Measurements from ENCODE around the gene PSMD12. TPM values are rescaled to one million over a fixed set of nuclear protein-coding genes. Genes with fewer than 3 reads are reported as not detected.
"Not testable (repeated sequence)": the region's sequence is repeated elsewhere in the genome, so short reads cannot be mapped to it uniquely, and the experiment has no call there.

Gene PSMD12
- total and polyA plus RNA-seq, 9 of the 15 experiments (the other 6 are each of a cell fraction or from before 2014, with no cell fraction given): 36.6 to 150 (median 65.5) TPM

DNA sequence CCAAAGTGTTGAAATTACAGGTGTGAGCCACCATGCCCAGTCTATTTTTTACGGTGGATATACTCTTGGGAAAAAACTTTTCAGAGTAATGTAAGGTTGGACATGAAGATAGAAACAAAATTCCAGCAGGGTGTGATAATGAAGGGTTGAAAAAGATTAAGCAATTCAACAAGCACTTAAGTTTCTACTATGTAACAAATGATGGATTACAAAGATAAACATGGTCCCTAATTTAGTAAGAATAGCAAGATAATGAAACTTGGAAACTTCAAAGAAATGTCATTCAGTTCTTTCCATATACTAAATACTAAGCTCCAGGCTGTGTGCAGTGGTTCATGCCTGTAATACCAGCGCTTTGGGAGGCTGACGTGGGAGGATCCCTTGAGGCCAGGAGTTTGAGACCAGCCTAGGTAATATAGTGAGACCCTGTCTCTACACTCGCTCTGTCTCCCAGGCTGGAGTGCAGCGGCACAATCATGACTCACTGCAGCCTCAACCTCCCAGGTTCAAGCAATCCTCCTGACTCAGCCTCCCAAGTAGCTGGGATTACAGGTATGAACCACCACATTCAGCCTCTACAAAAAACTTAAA, 31.0 kb downstream of the PSMD12 start:
- POLR2A ChIA-PET: interaction anchor here (0.6 to 1.3 kb wide), 4 partner anchors 18 to 62 kb away, joined by 3 to 5 read pairs (median 3); no protein-coding TSS in a partner anchor
- H4K20me1 ChIP-seq (replicated peaks; ENCODE audit: control insufficient read depth, insufficient read depth, low read length): no peaks in the 10 kb centered on the region
- TF ChIP-seq DDX20 (tag; IDR thresholded peaks at IDR 0.05; ENCODE audit: low read depth) (no peak), RBM34 (IDR thresholded peaks at IDR 0.05; ENCODE audit: borderline replicate concordance, insufficient read depth, low read length) (no peak), HMGN3 (IDR thresholded peaks at IDR 0.05; ENCODE audit: borderline replicate concordance, extremely low read depth, insufficient read length, low read depth, low read length) (no peak), TAF15 (IDR thresholded peaks at IDR 0.05; ENCODE audit: low read depth, low read length) (no peak), DPF2 (IDR thresholded peaks at IDR 0.05) (no peak), HOXB6 (CRISPR knock-in tag; IDR thresholded peaks at IDR 0.05; ENCODE audit: borderline replicate concordance) (no peak)
- TF ChIP-seq, protein P1, sequence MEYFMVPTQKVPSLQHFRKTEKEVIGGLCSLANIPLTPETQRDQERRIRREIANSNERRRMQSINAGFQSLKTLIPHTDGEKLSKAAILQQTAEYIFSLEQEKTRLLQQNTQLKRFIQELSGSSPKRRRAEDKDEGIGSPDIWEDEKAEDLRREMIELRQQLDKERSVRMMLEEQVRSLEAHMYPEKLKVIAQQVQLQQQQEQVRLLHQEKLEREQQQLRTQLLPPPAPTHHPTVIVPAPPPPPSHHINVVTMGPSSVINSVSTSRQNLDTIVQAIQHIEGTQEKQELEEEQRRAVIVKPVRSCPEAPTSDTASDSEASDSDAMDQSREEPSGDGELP (CRISPR knock-in tag; IDR thresholded peaks at IDR 0.05; ENCODE audit: borderline replicate concordance): no peak
- TF ChIP-seq, protein P2, sequence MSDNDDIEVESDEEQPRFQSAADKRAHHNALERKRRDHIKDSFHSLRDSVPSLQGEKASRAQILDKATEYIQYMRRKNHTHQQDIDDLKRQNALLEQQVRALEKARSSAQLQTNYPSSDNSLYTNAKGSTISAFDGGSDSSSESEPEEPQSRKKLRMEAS (CRISPR knock-in tag; IDR thresholded peaks at IDR 0.05): no peak
- TF ChIP-seq, protein P3, sequence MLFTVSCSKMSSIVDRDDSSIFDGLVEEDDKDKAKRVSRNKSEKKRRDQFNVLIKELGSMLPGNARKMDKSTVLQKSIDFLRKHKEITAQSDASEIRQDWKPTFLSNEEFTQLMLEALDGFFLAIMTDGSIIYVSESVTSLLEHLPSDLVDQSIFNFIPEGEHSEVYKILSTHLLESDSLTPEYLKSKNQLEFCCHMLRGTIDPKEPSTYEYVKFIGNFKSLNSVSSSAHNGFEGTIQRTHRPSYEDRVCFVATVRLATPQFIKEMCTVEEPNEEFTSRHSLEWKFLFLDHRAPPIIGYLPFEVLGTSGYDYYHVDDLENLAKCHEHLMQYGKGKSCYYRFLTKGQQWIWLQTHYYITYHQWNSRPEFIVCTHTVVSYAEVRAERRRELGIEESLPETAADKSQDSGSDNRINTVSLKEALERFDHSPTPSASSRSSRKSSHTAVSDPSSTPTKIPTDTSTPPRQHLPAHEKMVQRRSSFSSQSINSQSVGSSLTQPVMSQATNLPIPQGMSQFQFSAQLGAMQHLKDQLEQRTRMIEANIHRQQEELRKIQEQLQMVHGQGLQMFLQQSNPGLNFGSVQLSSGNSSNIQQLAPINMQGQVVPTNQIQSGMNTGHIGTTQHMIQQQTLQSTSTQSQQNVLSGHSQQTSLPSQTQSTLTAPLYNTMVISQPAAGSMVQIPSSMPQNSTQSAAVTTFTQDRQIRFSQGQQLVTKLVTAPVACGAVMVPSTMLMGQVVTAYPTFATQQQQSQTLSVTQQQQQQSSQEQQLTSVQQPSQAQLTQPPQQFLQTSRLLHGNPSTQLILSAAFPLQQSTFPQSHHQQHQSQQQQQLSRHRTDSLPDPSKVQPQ (CRISPR knock-in tag; IDR thresholded peaks at IDR 0.05; ENCODE audit: borderline replicate concordance): no peak
- H3K79me2 ChIP-seq (ENCODE audit: control insufficient read depth, insufficient read depth, low read length): no peaks in the 10 kb centered on the region
- no peaks in the 10 kb centered on the region for H3K9me1 ChIP-seq (ENCODE audit: control insufficient read depth, insufficient read depth, low read length)
- no peak overlapping the region for H3K9ac ChIP-seq (ENCODE audit: insufficient read depth in 1 of 2, low read depth in 2 of 2, low read length in 2 of 2)
- FAIRE-seq (no peak), ATAC-seq (no peak), DNase-seq (ENCODE audit: extremely low read depth in 1 of 4, low spot score in 3 of 4) (no peak)
- intact Hi-C loops (cut with micrococcal nuclease): no loop called here
- H2AFZ ChIP-seq (ENCODE audit: low read depth, low read length): no peak overlapping the region
- peaks cover 10% of the 10 kb centered on the region; the same call in 1 of the 3 replicates for H3K36me3 ChIP-seq (ENCODE audit: control insufficient read depth, insufficient read depth, low read length)
- 45% methylated on average over 5 of the region's 5 CpGs for WGBS (ENCODE audit: insufficient coverage, low coverage, missing lambda C conversion rate)
- CTCF ChIA-PET (ENCODE audit: low intra/inter-chr PET ratio): interaction anchor here (0.6 kb wide), 1 partner anchor 58 kb away, joined by 4 read pairs; no protein-coding TSS in a partner anchor
- H3K4me1 ChIP-seq (replicated peaks in 1 of 2; ENCODE audit: control insufficient read depth in 2 of 2, insufficient read depth in 2 of 2, low read length in 2 of 2): no peaks in the 10 kb centered on the region; a peak in 1 of 5 replicates
- H3K9me3 ChIP-seq (replicated peaks; ENCODE audit: control insufficient read depth, insufficient read depth, low read depth, low read length): no peaks in the 10 kb centered on the region; the same call in 1 of the 2 replicates
- no TSS peak for BruUV-seq (replicated peaks)
- H3K27me3 ChIP-seq (ENCODE audit: control insufficient read depth in 2 of 2, insufficient read depth in 2 of 2, low read length in 2 of 2): no peaks in the 10 kb centered on the region
- no peak overlapping the region for H3K27ac ChIP-seq (ENCODE audit: extremely low read depth, low read depth, low read length)
- in situ Hi-C loops (cut with MboI): no loop called here
- no peak overlapping the region for H3K4me3 ChIP-seq
- H3K4me2 ChIP-seq (ENCODE audit: insufficient read depth, low read length): no peak overlapping the region

DNA sequence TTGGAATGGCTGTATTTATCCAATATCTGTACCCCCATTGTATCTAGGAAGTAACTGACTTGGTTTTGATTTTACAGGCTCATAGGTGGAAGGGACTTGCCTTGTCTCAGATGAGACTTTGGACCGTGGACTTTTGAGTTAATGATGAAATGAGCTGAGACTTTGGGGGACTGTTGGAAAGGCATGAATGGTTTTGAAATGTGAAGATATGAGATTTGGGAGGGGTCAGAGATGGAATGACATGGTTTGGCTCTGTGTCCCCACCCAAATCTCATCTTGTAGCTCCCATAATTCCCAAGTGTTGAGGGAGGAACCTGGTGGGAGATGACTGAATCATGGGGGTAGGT, 34.2 kb downstream of the PSMD12 start:
- H4K20me1 ChIP-seq (replicated peaks; ENCODE audit: control insufficient read depth, insufficient read depth, low read length); H2AFZ ChIP-seq (ENCODE audit: low read depth, low read length); H3K4me1 ChIP-seq (replicated peaks in 1 of 2; ENCODE audit: control insufficient read depth in 2 of 2, insufficient read depth in 2 of 2, low read length in 2 of 2); intact Hi-C loops (cut with micrococcal nuclease); POLR2A ChIA-PET; ATAC-seq; H3K9ac ChIP-seq (ENCODE audit: insufficient read depth in 1 of 2, low read depth in 2 of 2, low read length in 2 of 2); H3K9me3 ChIP-seq (replicated peaks; ENCODE audit: control insufficient read depth, insufficient read depth, low read depth, low read length); H3K9me1 ChIP-seq (ENCODE audit: control insufficient read depth, insufficient read depth, low read length); in situ Hi-C loops (cut with MboI); H3K36me3 ChIP-seq (ENCODE audit: control insufficient read depth, insufficient read depth, low read length); H3K4me3 ChIP-seq; H3K27ac ChIP-seq (ENCODE audit: extremely low read depth, low read depth, low read length); H3K79me2 ChIP-seq (ENCODE audit: control insufficient read depth, insufficient read depth, low read length); FAIRE-seq; BruUV-seq (replicated peaks); H3K4me2 ChIP-seq (ENCODE audit: insufficient read depth, low read length); CTCF ChIA-PET (ENCODE audit: low intra/inter-chr PET ratio); DNase-seq (ENCODE audit: extremely low read depth in 1 of 4, low spot score in 3 of 4); H3K27me3 ChIP-seq (ENCODE audit: control insufficient read depth in 2 of 2, insufficient read depth in 2 of 2, low read length in 2 of 2): not testable (repeated sequence)
- WGBS (ENCODE audit: insufficient coverage, low coverage, missing lambda C conversion rate): 0% methylated on average over 1 of the region's 1 CpG

Data from K562 (cell line).